Lower leg skin (tissue), 4 donors: ENCODE results near the gene KRT14. TPM values are rescaled to one million over a fixed set of nuclear protein-coding genes. Genes with fewer than 3 reads are reported as not detected.
A peak's percentile ranks its signal among the peaks of the same experiment; 100 is the strongest.
"Not testable (repeated sequence)": the region's sequence is repeated elsewhere in the genome, so short reads cannot be mapped to it uniquely, and the experiment has no call there.

ENCODE experiments used
- DNase-seq, 2 donors: peaks; one replicate each; pipeline ENCODE4 v3.0.0-alpha.2; 2019; ENCODE audit warnings: low spot score in 2 of 2
- H3K4me3 ChIP-seq: fragments of 200-600 bp; sonication (generic); 2 replicates; pipeline ENCODE4 v1.5.1; 2017; ENCODE audit warnings: mild to moderate bottlenecking, low read depth; ENCODE audit not compliant: poor library complexity, severe bottlenecking
- CTCF ChIP-seq, 3 donors: fragments of 450-650 bp; IDR thresholded peaks; one replicate each; pipeline ENCODE4 v1.5.1; 2016; ENCODE audit warnings: antibody characterized with exemption in 3 of 3, mild to moderate bottlenecking in 3 of 3, moderate library complexity in 2 of 3
- POLR2A ChIP-seq, 2 donors: fragments of 450-650 bp; IDR thresholded peaks; one replicate each; pipeline ENCODE4 v1.6.1; 2016 to 2017; ENCODE audit warnings: antibody characterized with exemption in 2 of 2, mild to moderate bottlenecking in 1 of 2, moderate library complexity in 1 of 2
- WGBS, 2 donors: methylation state at CpG; one replicate each; pipeline ENCODE4 v1.1.5; 2018; 5-methylcytosine and 5-hydroxymethylcytosine counted together
- intact Hi-C: fragments of 100-400 bp; cut with DNase I; formaldehyde crosslinking; loops from one replicate; pipeline ENCODE4 v1.15.0; 2023; ENCODE audit warnings: low total_unique reads
- total RNA-seq, 4 donors: library from RNA; depleted of rRNA; stranded (reverse); fragments of >200 nt; gene quantifications; one replicate each; pipeline ENCODE4 v1.1.0, GENCODE V29; 2016

The KRT14 gene
- total RNA-seq, 4 donors from 2014 or later: 4,210 to 7,487 (median 6,656) TPM

GRCh38 chr17:41580687-41581365, 5.9 kb downstream of the KRT14 start:
- no peak for TF ChIP-seq POLR2A (IDR thresholded peaks at IDR 0.05)
- no peak for TF ChIP-seq CTCF (IDR thresholded peaks at IDR 0.05)
- no peak overlapping the region for H3K4me3 ChIP-seq
- 15 to 37% methylated on average over 1 of the region's 1 CpG for WGBS, 2 donors
- DNase-seq: no peak
- intact Hi-C loops: no loop called here

DNA sequence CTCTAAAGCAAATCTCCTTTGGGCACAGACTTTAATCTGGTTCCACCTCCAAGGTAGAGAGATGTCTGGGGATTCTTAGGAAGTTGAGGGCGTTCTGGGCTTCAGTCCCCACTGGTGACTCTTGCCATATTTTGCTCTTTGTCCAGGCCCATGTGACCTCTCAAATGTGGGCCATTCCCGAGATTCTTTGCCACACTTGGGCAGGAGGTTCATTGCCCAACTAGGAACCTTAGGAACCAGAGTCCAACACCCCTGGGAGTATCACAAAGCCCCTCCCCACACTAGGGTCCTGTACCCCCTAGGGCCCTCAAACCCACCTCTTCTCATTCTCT, 6.5 kb downstream of the KRT14 start:
- DNase-seq: no peak
- no peak overlapping the region for H3K4me3 ChIP-seq
- intact Hi-C loops: no loop called here
- 60 to 66% methylated on average over 2 of the region's 2 CpGs for WGBS, 2 donors
- no peak for TF ChIP-seq POLR2A (IDR thresholded peaks at IDR 0.05)
- TF ChIP-seq CTCF (IDR thresholded peaks at IDR 0.05): no peak

DNA sequence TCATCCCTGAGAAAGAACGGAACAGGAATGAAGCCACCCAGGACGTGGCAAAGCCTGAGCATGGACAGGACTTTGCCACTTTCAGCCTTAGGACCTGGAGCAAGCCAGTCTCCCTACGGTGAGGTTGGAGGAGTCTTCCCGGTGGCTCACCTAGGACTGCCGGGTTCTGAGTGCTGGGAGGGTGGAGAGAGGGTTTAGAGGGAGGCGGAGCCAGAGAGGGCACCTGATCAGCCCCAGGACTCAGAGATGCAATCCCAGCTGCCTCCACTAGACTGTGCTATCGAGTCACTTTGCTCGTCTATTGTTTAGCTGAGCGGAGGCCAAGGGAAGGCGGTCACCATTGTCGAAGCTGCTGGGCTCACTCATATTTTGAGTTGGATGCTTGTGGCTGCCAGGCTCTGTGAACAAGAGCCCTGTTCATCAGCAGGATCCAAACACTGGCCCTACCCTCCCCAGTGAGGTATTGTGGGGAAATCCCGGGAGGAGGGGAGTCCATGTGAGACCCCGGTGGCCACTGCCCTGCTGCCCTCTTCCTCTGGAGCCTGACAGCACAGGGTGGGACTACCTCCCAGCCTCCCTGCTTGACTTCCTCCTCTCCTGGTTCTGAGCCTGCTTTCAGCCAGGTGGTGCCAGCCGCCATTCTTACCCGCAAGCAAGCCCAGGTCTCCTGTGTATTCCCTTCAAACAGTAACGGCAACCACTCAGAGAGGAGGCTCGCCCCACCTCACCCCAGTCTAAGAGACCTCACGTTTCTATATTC, 7.0 kb downstream of the KRT14 start:
- intact Hi-C loops: no loop called here
- H3K4me3 ChIP-seq: no peak overlapping the region
- TF ChIP-seq POLR2A (IDR thresholded peaks at IDR 0.05) (no peak), CTCF (IDR thresholded peaks at IDR 0.05) (peak in 1 of 3 donors; percentile 55)
- WGBS, 2 donors: 20 to 24% methylated on average over 18 of the region's 18 CpGs
- peak; percentile 89 to 96 for DNase-seq

- intact Hi-C loops: no loop called here
- 48 to 54% methylated on average over 5 of the region's 5 CpGs for WGBS, 2 donors
- DNase-seq: no peak
- no peak for TF ChIP-seq CTCF (IDR thresholded peaks at IDR 0.05)
- TF ChIP-seq POLR2A (IDR thresholded peaks at IDR 0.05): no peak
- no peak overlapping the region for H3K4me3 ChIP-seq
Observed at GRCh38 chr17:41578971-41579370, 7.7 kb downstream of the KRT14 start.

DNA sequence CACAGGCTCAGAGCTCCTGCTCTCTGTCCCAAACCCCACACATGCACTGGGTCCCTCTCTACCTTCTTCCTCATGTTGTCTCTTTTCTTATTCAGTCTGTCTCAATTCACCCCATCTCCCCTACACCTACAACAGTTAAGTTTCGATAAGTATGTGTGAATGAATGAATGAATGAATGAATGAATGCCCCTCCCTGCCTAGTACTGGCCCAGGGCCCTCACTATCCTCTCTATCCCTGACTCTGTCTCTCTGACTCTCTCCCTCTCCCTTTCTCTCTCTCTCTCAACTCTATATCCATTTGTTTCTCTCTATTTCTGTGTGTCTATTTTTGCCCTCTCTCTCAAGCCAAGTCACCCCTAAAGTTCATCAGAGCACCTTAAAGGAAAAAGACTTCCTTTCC, 8.2 kb downstream of the KRT14 start:
- TF ChIP-seq POLR2A (IDR thresholded peaks at IDR 0.05): no peak
- TF ChIP-seq CTCF (IDR thresholded peaks at IDR 0.05): no peak
- no peak overlapping the region for H3K4me3 ChIP-seq
- intact Hi-C loops: no loop called here
- WGBS, 2 donors: 63 to 73% methylated on average over 1 of the region's 1 CpG
- no peak for DNase-seq

- H3K4me3 ChIP-seq, intact Hi-C loops, DNase-seq: not testable (repeated sequence)
- WGBS, 2 donors: 35 to 58% methylated on average over 3 to 4 of the region's 4 CpGs
Observed at GRCh38 chr17:41576740-41577139, 10.0 kb downstream of the KRT14 start.
